ENCODE data around the gene CCDC188. TPM values are rescaled to one million over a fixed set of nuclear protein-coding genes. Genes with fewer than 3 reads are reported as not detected.

CCDC188 gene
- total RNA-seq, 1 donor from 2014 or later: not detected

DNA sequence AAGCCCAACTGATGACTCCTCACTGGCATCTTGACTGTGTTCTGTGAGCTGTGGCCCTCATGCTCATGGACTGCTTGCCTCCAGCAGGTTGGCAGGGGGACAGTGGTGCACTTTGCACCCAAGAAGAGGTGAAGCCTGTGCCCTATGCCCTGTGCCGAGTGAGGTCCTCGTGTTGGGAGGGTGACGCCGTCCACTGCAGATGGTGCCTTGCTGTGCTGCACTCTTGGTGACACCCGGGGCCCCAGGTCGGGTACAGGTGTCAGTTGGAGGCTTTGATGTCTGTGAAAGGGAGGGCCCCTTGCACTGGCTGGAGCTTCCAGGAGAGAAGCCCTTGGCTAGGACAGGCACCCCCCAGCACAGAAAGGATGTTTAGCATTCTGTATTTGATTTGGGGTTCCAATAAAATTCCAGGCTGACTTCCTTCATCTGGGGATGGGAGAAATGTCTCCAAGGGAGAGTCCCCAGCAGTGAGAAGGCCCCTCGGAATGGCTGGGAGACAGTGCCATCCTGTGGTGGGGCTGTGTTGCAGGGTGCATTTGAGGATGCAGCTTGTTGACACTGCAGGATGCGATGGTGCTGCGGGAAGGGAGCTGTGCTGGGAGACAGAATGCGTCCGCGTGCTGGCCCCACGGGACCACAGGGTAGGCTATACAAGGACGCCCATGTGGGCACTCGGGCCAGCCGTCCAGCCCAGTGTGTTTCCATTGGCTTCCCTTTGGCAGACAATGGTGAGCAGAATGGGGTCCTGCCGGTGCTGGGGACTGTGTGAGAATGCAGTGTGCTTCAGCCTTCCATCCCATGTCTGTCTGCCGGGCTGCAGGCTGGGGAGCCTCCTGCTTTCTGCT is 21.7 kb downstream of the CCDC188 start:
- DNase-seq (ENCODE audit: low spot score in 2 of 2, unreplicated experiment in 2 of 2): no peak
- no peaks in the 10 kb centered on the region for H3K27me3 Mint-ChIP-seq (ENCODE audit: low read depth)
- H3K4me1 Mint-ChIP-seq: peaks cover 11% of the 10 kb centered on the region
- TF ChIP-seq, protein P1, sequence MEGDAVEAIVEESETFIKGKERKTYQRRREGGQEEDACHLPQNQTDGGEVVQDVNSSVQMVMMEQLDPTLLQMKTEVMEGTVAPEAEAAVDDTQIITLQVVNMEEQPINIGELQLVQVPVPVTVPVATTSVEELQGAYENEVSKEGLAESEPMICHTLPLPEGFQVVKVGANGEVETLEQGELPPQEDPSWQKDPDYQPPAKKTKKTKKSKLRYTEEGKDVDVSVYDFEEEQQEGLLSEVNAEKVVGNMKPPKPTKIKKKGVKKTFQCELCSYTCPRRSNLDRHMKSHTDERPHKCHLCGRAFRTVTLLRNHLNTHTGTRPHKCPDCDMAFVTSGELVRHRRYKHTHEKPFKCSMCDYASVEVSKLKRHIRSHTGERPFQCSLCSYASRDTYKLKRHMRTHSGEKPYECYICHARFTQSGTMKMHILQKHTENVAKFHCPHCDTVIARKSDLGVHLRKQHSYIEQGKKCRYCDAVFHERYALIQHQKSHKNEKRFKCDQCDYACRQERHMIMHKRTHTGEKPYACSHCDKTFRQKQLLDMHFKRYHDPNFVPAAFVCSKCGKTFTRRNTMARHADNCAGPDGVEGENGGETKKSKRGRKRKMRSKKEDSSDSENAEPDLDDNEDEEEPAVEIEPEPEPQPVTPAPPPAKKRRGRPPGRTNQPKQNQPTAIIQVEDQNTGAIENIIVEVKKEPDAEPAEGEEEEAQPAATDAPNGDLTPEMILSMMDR (IDR thresholded peaks at IDR 0.05; ENCODE audit: unreplicated experiment): no peak
- H3K36me3 Mint-ChIP-seq: peaks cover 6% of the 10 kb centered on the region
- H3K27ac Mint-ChIP-seq: no peak overlapping the region
- no peaks in the 10 kb centered on the region for H3K9me3 Mint-ChIP-seq
- H3K4me3 Mint-ChIP-seq: peak overlapping the region; percentile 64

DNA sequence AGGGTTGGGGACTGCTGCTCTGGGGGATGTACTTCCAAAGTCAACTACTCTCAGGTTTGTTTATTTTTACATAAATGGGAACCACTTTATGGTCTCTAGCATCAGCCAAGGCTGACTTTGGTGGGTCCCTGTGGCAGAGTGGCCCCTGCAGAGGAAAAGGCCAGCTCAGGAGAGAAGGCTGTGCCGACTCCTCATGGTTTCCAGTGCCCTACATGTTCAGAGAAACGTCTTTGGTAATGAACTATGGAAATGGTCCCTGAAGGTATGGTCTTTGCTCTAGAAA is 22.3 kb downstream of the CCDC188 start:
- no peaks in the 10 kb centered on the region for H3K27me3 Mint-ChIP-seq (ENCODE audit: low read depth)
- peaks cover 8% of the 10 kb centered on the region for H3K36me3 Mint-ChIP-seq
- no peaks in the 10 kb centered on the region for H3K9me3 Mint-ChIP-seq
- TF ChIP-seq, protein P1 (IDR thresholded peaks at IDR 0.05; ENCODE audit: unreplicated experiment): no peak
- DNase-seq (ENCODE audit: low spot score in 2 of 2, unreplicated experiment in 2 of 2): no peak
- H3K4me3 Mint-ChIP-seq: no peak overlapping the region
- no peak overlapping the region for H3K27ac Mint-ChIP-seq
- H3K4me1 Mint-ChIP-seq: peaks cover 9% of the 10 kb centered on the region

DNA sequence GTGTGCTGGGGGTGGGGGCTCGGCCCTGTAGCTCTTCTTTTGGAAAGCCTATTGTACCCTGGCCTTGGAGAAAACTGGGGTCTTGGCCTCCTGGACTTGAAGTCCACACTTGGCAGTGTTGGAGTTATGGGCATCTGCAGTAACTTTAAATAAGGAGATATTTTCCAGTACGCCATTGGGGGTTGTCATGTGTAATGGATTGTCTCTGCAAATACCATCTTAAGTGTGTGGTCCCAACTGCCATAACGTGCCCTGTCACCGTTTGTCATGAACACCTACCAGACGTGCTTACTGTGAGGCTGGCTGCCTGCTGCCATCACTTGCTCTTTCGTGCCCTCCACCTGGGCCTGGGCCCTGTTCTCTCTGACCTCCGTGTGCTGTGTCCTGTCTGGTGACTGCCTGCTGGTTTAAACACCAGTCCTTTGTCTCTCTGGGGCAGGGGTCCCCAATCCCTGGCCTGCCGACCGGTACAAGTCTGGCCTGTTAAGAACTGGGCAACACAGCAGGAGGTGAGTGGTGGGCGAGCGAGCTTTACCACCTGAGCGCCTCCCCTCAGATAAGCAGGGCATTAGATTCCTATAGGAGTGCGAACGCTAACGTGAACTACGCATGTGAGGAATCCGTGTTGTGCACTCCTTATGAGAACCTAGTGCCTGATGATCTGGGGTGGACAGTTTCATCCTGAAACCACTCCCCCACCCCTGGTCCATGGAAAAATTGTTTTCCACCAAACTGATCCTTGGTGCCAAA is 22.8 kb downstream of the CCDC188 start:
- DNase-seq (ENCODE audit: low spot score in 2 of 2, unreplicated experiment in 2 of 2): no peak
- peaks cover 6% of the 10 kb centered on the region for H3K4me1 Mint-ChIP-seq
- H3K9me3 Mint-ChIP-seq: no peaks in the 10 kb centered on the region
- peak overlapping the region; percentile 9 for H3K27ac Mint-ChIP-seq
- TF ChIP-seq, protein P1 (IDR thresholded peaks at IDR 0.05; ENCODE audit: unreplicated experiment): no peak
- no peak overlapping the region for H3K4me3 Mint-ChIP-seq
- peaks cover 8% of the 10 kb centered on the region for H3K36me3 Mint-ChIP-seq
- H3K27me3 Mint-ChIP-seq (ENCODE audit: low read depth): no peaks in the 10 kb centered on the region

DNA sequence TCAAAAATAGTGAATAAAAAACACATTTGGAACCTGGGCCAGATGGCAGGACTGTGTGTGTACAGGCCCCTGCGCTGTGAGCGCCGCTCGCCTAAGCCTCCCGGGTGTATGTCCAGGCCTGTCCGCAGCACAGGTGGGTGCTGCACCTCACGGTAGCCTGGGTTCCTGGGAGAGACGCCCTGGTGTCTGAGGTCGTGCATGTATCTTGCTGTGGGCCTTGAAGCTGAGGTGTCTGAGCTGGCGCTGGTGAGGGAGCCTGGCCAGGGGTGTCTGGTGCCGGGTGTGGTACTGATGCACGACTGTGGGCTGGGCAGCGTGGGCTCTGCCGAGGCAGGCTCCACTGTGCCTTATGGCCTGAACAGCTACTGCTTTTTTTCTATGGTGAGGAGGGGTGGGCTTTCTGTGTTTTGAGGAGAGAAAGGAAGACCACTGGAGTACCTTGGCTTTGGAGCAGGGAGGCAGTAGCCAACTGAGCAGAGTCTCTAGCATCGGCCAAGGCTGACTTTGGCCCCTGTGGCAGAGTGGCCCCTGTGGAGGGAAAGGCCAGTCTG is 23.5 kb downstream of the CCDC188 start:
- no peak overlapping the region for H3K4me3 Mint-ChIP-seq
- H3K4me1 Mint-ChIP-seq: no peaks in the 10 kb centered on the region
- no peak overlapping the region for H3K27ac Mint-ChIP-seq
- DNase-seq (ENCODE audit: low spot score in 2 of 2, unreplicated experiment in 2 of 2): no peak
- no peaks in the 10 kb centered on the region for H3K27me3 Mint-ChIP-seq (ENCODE audit: low read depth)
- no peaks in the 10 kb centered on the region for H3K9me3 Mint-ChIP-seq
- TF ChIP-seq, protein P1 (IDR thresholded peaks at IDR 0.05; ENCODE audit: unreplicated experiment): no peak
- peaks cover 8% of the 10 kb centered on the region for H3K36me3 Mint-ChIP-seq

DNA sequence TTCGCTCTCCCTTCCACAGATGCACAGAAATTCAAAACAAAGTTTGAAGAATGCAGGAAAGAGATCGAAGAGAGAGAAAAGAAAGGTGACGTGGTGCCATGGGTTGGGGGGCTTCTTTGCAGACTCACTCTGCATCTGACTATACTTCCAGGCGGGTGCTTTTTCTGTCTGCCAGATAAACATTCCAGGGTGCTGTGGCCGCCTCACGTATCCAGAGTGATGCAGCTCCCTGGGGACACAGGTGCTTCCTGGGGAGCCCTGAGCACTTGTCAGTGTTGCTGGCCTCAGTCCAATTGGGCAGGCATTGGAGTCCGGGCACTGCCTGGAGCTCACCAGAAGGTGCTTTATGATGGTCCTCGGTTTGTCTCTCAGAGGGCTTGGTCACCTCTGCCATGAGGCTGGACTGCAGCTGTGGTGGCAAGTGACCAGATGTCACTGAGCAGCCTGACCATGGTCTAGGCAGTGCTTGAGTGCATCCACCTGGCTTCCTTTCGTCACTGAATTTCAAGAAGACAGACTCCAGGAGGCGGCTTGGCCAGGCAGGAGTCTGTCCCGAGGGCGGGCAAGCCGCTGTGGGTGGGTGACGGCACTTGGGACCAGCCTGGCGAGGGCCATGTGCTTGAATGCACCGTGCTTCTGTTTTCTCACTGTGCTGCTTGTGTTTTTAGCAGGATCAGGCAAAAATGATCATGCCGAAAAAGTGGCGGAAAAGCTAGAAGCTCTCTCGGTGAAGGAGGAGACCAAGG is 24.4 kb downstream of the CCDC188 start:
- Mint-ChIP-seq H3K9me3 (no peaks in the 10 kb centered on the region), H3K4me3 (no peak overlapping the region), H3K27ac (no peak overlapping the region), H3K27me3 (ENCODE audit: low read depth) (no peaks in the 10 kb centered on the region), H3K4me1 (no peaks in the 10 kb centered on the region), H3K36me3 (peaks cover 13% of the 10 kb centered on the region)
- TF ChIP-seq, protein P1 (IDR thresholded peaks at IDR 0.05; ENCODE audit: unreplicated experiment): no peak
- no peak for DNase-seq (ENCODE audit: low spot score in 2 of 2, unreplicated experiment in 2 of 2)
